Hepatocyte (in vitro differentiated cells): ENCODE measurements around the gene GALNT5. TPM values are rescaled to one million over a fixed set of nuclear protein-coding genes. Genes with fewer than 3 reads are reported as not detected.

ENCODE experiments used
- DNase-seq: peaks from one replicate; pipeline ENCODE4 v3.0.0-alpha.2; 2016; ENCODE audit warnings: low spot score
- H2AFZ ChIP-seq: fragments of 200-600 bp; sonication (generic); 2 replicates; pipeline ENCODE4 v1.6.0; 2016; ENCODE audit warnings: antibody characterized with exemption, mild to moderate bottlenecking
- H3K27ac ChIP-seq: fragments of 200-600 bp; sonication (generic); 2 replicates; pipeline ENCODE4 v1.5.1; 2016; ENCODE audit warnings: mild to moderate bottlenecking
- H3K27me3 ChIP-seq: fragments of 200-600 bp; sonication (generic); 2 replicates; pipeline ENCODE4 v1.6.1; 2016
- H3K36me3 ChIP-seq: fragments of 200-600 bp; sonication (generic); replicated peaks from 2 replicates; pipeline ENCODE4 v1.5.1; 2016; ENCODE audit warnings: low read depth; ENCODE audit not compliant: insufficient read depth
- H3K4me1 ChIP-seq: fragments of 200-600 bp; sonication (generic); 2 replicates; pipeline ENCODE4 v1.5.1; 2016; ENCODE audit warnings: mild to moderate bottlenecking, moderate library complexity; ENCODE audit not compliant: insufficient read depth
- H3K4me2 ChIP-seq: fragments of 200-600 bp; sonication (generic); 2 replicates; pipeline ENCODE4 v1.6.0; 2016
- H3K4me3 ChIP-seq: fragments of 200-600 bp; sonication (generic); 2 replicates; pipeline ENCODE4 v1.5.1; 2016; ENCODE audit warnings: mild to moderate bottlenecking
- H3K79me2 ChIP-seq: fragments of 200-600 bp; sonication (generic); 2 replicates; pipeline ENCODE4 v1.6.0; 2017; ENCODE audit warnings: mild to moderate bottlenecking
- H3K9me2 ChIP-seq: fragments of 200-600 bp; sonication (generic); replicated peaks from 2 replicates; pipeline ENCODE4 v1.6.0; 2017; ENCODE audit warnings: mild to moderate bottlenecking; ENCODE audit not compliant: insufficient read depth
- H3K9me3 ChIP-seq: fragments of 200-600 bp; sonication (generic); 2 replicates; pipeline ENCODE4 v1.5.1; 2016; ENCODE audit warnings: low read depth, mild to moderate bottlenecking
- H4K20me1 ChIP-seq: fragments of 200-600 bp; sonication (generic); 2 replicates; pipeline ENCODE4 v1.6.0; 2016; ENCODE audit warnings: mild to moderate bottlenecking; ENCODE audit not compliant: insufficient read depth, poor library complexity, severe bottlenecking
- EZH2 ChIP-seq: fragments of 200-600 bp; sonication (generic); IDR thresholded peaks from 2 replicates; pipeline ENCODE4 v1.6.1; 2016; ENCODE audit warnings: antibody characterized with exemption, mild to moderate bottlenecking, borderline replicate concordance
- EZH2phosphoT487 ChIP-seq: fragments of 200-600 bp; sonication (generic); IDR thresholded peaks from one replicate; pipeline ENCODE4 v1.6.1; 2018; ENCODE audit warnings: antibody characterized with exemption, mild to moderate bottlenecking, low read depth, moderate library complexity; ENCODE audit not compliant: unreplicated experiment, severe bottlenecking
- WGBS: methylation state at CpG from one replicate; pipeline ENCODE4 v1.1.6; 2016; ENCODE audit warnings: low lambda C conversion rate; ENCODE audit errors: missing lambda C conversion rate; 5-methylcytosine and 5-hydroxymethylcytosine counted together
- polyA plus RNA-seq: library from polyadenylated mRNA; unstranded; fragments of >200 nt; fragmentation: Nextera tagmentation; extraction: Ambion mirVana; gene quantifications from 2 replicates; pipeline ENCODE4 v1.2.1, GENCODE V29; 2016
- total RNA-seq: library from RNA; depleted of rRNA; stranded (reverse); fragments of >200 nt; gene quantifications from 2 replicates; pipeline ENCODE4 v1.2.3, GENCODE V29; 2014
- TF ChIP-seq, protein P1 (sequence below): fragments of 200-600 bp; sonication (generic); IDR thresholded peaks from 2 replicates; pipeline ENCODE4 v1.5.1; 2016; ENCODE audit warnings: antibody characterized with exemption, mild to moderate bottlenecking; ENCODE audit not compliant: poor library complexity

Gene GALNT5
- total and polyA plus RNA-seq, 2 experiments from 2014 or later: 6.0 to 16.3 TPM

- no peaks in the 10 kb centered on the region for H3K9me2 ChIP-seq
- no peaks in the 10 kb centered on the region for H3K36me3 ChIP-seq
- no peak overlapping the region for H2AFZ ChIP-seq
- H3K4me2 ChIP-seq: no peak overlapping the region
- no peaks in the 10 kb centered on the region for H3K79me2 ChIP-seq
- H3K27ac ChIP-seq: peak overlapping the region; percentile 90
- DNase-seq: peak; percentile 23
- 57% methylated on average over 7 of the region's 7 CpGs for WGBS
- no peak overlapping the region for H3K4me3 ChIP-seq
- H3K9me3 ChIP-seq: no peaks in the 10 kb centered on the region
- TF ChIP-seq EZH2phosphoT487: no peak
- H3K4me1 ChIP-seq: peaks cover 12% of the 10 kb centered on the region
- H4K20me1 ChIP-seq: no peaks in the 10 kb centered on the region
- H3K27me3 ChIP-seq: no peaks in the 10 kb centered on the region
Observed at GRCh38 chr2:157245846-157246764, 11.4 kb upstream of the GALNT5 start.

DNA sequence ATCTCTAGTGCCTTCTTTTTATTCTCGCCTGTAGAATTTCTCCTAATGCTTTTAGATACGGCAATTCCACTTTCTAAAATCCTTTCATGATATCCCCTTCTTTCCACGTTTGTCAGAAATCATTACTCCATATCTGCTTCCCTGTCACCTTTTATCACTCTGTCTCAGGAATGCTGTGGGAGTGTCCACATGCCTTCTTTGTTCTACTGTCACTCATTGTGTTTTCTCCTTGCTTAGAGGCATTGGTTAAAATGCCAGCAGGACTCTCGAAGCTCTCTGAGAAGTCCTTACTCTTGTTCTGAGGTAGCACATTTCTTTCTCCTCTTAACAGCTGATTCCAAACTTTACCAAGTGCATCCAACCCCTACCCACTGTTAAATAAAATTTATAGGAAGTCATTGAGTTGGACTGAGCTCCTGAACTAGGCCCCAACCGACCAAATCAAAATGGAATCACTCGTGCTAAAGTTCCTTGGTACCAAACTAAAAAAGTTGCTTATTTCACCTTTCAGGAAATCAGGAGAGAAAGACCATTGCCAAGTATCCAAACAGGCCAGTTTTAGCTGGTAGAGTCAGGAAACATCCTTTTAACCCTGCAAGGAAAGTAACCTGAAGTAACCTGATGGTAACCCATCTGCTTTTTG lies 10.6 kb upstream of the GALNT5 start:
- no peaks in the 10 kb centered on the region for H3K27me3 ChIP-seq
- WGBS: 63% methylated on average over 6 of the region's 6 CpGs
- H3K4me2 ChIP-seq: no peak overlapping the region
- H4K20me1 ChIP-seq: no peaks in the 10 kb centered on the region
- no peak overlapping the region for H2AFZ ChIP-seq
- H3K79me2 ChIP-seq: no peaks in the 10 kb centered on the region
- H3K27ac ChIP-seq: peak overlapping the region; percentile 90
- peaks cover 12% of the 10 kb centered on the region for H3K4me1 ChIP-seq
- H3K36me3 ChIP-seq: no peaks in the 10 kb centered on the region
- no peaks in the 10 kb centered on the region for H3K9me3 ChIP-seq
- no peak for TF ChIP-seq EZH2phosphoT487
- TF ChIP-seq, protein P1, sequence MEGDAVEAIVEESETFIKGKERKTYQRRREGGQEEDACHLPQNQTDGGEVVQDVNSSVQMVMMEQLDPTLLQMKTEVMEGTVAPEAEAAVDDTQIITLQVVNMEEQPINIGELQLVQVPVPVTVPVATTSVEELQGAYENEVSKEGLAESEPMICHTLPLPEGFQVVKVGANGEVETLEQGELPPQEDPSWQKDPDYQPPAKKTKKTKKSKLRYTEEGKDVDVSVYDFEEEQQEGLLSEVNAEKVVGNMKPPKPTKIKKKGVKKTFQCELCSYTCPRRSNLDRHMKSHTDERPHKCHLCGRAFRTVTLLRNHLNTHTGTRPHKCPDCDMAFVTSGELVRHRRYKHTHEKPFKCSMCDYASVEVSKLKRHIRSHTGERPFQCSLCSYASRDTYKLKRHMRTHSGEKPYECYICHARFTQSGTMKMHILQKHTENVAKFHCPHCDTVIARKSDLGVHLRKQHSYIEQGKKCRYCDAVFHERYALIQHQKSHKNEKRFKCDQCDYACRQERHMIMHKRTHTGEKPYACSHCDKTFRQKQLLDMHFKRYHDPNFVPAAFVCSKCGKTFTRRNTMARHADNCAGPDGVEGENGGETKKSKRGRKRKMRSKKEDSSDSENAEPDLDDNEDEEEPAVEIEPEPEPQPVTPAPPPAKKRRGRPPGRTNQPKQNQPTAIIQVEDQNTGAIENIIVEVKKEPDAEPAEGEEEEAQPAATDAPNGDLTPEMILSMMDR: no peak
- TF ChIP-seq EZH2: no peak
- no peak overlapping the region for H3K4me3 ChIP-seq
- no peaks in the 10 kb centered on the region for H3K9me2 ChIP-seq
- no peak for DNase-seq

DNA sequence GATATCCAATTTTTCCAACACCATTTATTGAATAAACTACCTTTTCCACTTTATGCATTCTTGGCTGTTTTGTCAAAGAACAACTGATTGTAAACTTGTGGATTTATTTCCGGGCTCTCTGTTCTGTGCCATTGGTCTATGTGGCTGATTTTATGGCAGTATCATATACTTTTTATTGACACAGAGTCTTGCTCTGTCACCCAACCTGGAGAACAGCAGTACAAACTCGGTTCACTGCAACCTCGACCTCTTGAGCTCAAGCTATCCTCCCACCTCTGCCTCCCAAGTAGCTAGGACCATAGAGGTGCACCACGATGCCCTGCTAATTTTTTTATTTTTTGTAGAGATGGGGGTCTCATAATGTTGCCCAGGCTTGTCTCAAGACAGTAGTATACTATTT lies 6.7 kb upstream of the GALNT5 start:
- DNase-seq: no peak
- TF ChIP-seq, protein P1: no peak
- TF ChIP-seq EZH2phosphoT487 (no peak), EZH2 (no peak)

DNA sequence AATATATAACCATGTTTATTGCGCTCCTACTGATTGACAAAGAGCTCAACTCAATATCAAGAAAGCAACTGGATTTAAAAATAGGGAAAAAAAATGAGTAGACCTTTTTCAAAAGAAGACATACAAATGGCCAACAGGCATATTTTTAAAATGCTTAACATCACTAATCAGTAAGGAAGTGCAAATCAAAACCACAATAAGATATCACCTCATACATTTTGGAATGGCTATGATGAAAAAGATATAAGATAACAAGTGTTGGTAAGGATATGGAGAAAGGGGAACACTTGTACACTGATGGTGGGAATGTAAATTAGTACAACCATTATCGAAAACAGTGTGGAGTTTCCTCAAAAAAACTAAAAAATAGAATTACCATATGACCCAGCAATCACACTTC lies 5.6 kb upstream of the GALNT5 start:
- Histone ChIP-seq H3K9me2 (no peaks in the 10 kb centered on the region), H2AFZ (no peak overlapping the region), H3K27ac (no peak overlapping the region), H3K4me1 (peaks cover 6% of the 10 kb centered on the region), H3K27me3 (no peaks in the 10 kb centered on the region), H3K4me2 (no peak overlapping the region), H3K79me2 (no peaks in the 10 kb centered on the region), H3K4me3 (no peak overlapping the region), H3K36me3 (no peaks in the 10 kb centered on the region), H3K9me3 (no peaks in the 10 kb centered on the region), H4K20me1 (no peaks in the 10 kb centered on the region)
- no peak for DNase-seq
- TF ChIP-seq EZH2 (no peak), EZH2phosphoT487 (no peak)
- TF ChIP-seq, protein P1: no peak
- WGBS: 93% methylated on average over 2 of the region's 2 CpGs

More for the DNA sequence above, 6.7 kb upstream of the GALNT5 start:
- Histone ChIP-seq H3K9me3 (no peaks in the 10 kb centered on the region), H3K36me3 (no peaks in the 10 kb centered on the region), H3K4me2 (no peak overlapping the region), H3K9me2 (no peaks in the 10 kb centered on the region), H4K20me1 (no peaks in the 10 kb centered on the region), H3K79me2 (no peaks in the 10 kb centered on the region), H3K4me3 (no peak overlapping the region), H3K27me3 (no peaks in the 10 kb centered on the region), H3K4me1 (peaks cover 12% of the 10 kb centered on the region), H3K27ac (no peak overlapping the region), H2AFZ (no peak overlapping the region)
- WGBS: 78% methylated on average over 4 of the region's 4 CpGs
